ENCODE results near the gene RAVER1. TPM values are rescaled to one million over a fixed set of nuclear protein-coding genes. Genes with fewer than 3 reads are reported as not detected.
A peak's percentile ranks its signal among the peaks of the same experiment; 100 is the strongest.

Gene RAVER1
- total and polyA plus RNA-seq, 2 donors (not counting 1 experiment from before 2014, with no cell fraction given) = 2.3 to 5.6 TPM

GRCh38 chr19:10315335-10316214 lies 17.8 kb downstream of the RAVER1 start, which contains the start of gene FDX2:
TSS of gene FDX2 (minus strand) at chr19:10316015. CDS start at chr19:10315996, 19 bp downstream.
- no peaks in the 10 kb centered on the region for H3K27me3 ChIP-seq (ENCODE audit: control insufficient read depth, insufficient read depth, low read length)
- no peak for TF ChIP-seq CTCF (conservative IDR thresholded peaks at IDR 0.05 in 1 of 2, IDR thresholded peaks at IDR 0.05 in 1 of 2; ENCODE audit: low read depth in 1 of 2, low read length in 2 of 2)
- H4K20me1 ChIP-seq (ENCODE audit: control insufficient read depth, extremely low read depth, insufficient read depth, low read length) = no peaks in the 10 kb centered on the region
- peak within 1 kb of the TSS; percentile 40 for H3K27ac ChIP-seq (ENCODE audit: insufficient read depth, low read length)
- peak within 1 kb of the TSS; percentile 75 for H3K9ac ChIP-seq (ENCODE audit: insufficient read depth, low read length)
- H3K4me3 ChIP-seq (replicated peaks in 1 of 4; ENCODE audit: control extremely low read depth in 1 of 4, insufficient read depth in 1 of 4, low read depth in 3 of 4, low read length in 4 of 4) = peak within 1 kb of the TSS; percentile 81 to 93 (median 82)
- H3K36me3 ChIP-seq (ENCODE audit: control insufficient read depth, insufficient read depth, low read length) = peaks cover 17% of the 10 kb centered on the region
- peak within 1 kb of the TSS; percentile 99 for H2AFZ ChIP-seq (ENCODE audit: low read length)
- H3K79me2 ChIP-seq (ENCODE audit: control insufficient read depth, insufficient read depth, low read length) = no peaks in the 10 kb centered on the region
- peak within 1 kb of the TSS; percentile 65 for H3K4me2 ChIP-seq (ENCODE audit: extremely low read depth, insufficient read depth, low read length)
- no peaks in the 10 kb centered on the region for H3K4me1 ChIP-seq (ENCODE audit: control insufficient read depth, extremely low read depth, insufficient read depth, low read length)
- DNase-seq (ENCODE audit: low read depth in 2 of 2) = peak; percentile 64 to 72
- H3K9me3 ChIP-seq (ENCODE audit: control insufficient read depth, insufficient read depth, low read depth, low read length) = no peaks in the 10 kb centered on the region

- H3K4me2 ChIP-seq (ENCODE audit: extremely low read depth, insufficient read depth, low read length) = no peak within 1 kb of the TSS
- peaks cover 3% of the 10 kb centered on the region for H3K4me1 ChIP-seq (ENCODE audit: control insufficient read depth, extremely low read depth, insufficient read depth, low read length)
- no peak for DNase-seq (ENCODE audit: low read depth in 2 of 2)
- TF ChIP-seq CTCF (conservative IDR thresholded peaks at IDR 0.05 in 1 of 2, IDR thresholded peaks at IDR 0.05 in 1 of 2; ENCODE audit: low read depth in 1 of 2, low read length in 2 of 2) (no peak), EZH2 (IDR thresholded peaks at IDR 0.05; ENCODE audit: low read length, missing control alignments) (no peak)
- no peak within 1 kb of the TSS for H3K9ac ChIP-seq (ENCODE audit: insufficient read depth, low read length)
- peaks cover 3% of the 10 kb centered on the region for H3K36me3 ChIP-seq (ENCODE audit: control insufficient read depth, insufficient read depth, low read length)
- no peaks in the 10 kb centered on the region for H3K9me3 ChIP-seq (ENCODE audit: control insufficient read depth, insufficient read depth, low read depth, low read length)
- H3K27me3 ChIP-seq (ENCODE audit: control insufficient read depth, insufficient read depth, low read length) = no peaks in the 10 kb centered on the region
- H2AFZ ChIP-seq (ENCODE audit: low read length) = no peak within 1 kb of the TSS
- no peaks in the 10 kb centered on the region for H3K79me2 ChIP-seq (ENCODE audit: control insufficient read depth, insufficient read depth, low read length)
- no peaks in the 10 kb centered on the region for H4K20me1 ChIP-seq (ENCODE audit: control insufficient read depth, extremely low read depth, insufficient read depth, low read length)
- no peak within 1 kb of the TSS for H3K27ac ChIP-seq (ENCODE audit: insufficient read depth, low read length)
- H3K4me3 ChIP-seq (replicated peaks in 1 of 4; ENCODE audit: control extremely low read depth in 1 of 4, insufficient read depth in 1 of 4, low read depth in 3 of 4, low read length in 4 of 4) = no peak within 1 kb of the TSS
These were observed 23.9 kb downstream of the RAVER1 start, which contains the start of gene ZGLP1 for GRCh38 chr19:10309423-10309822. TSS of gene ZGLP1 (minus strand) at chr19:10309815.

- no peak overlapping the region for H2AFZ ChIP-seq (ENCODE audit: low read length)
- TF ChIP-seq EZH2 (IDR thresholded peaks at IDR 0.05; ENCODE audit: low read length, missing control alignments) = no peak
- no peak for TF ChIP-seq CTCF (conservative IDR thresholded peaks at IDR 0.05 in 1 of 2, IDR thresholded peaks at IDR 0.05 in 1 of 2; ENCODE audit: low read depth in 1 of 2, low read length in 2 of 2)
These were observed 27.0 kb downstream of the RAVER1 start for GRCh38 chr19:10306327-10306726.

More at GRCh38 chr19:10306327-10306726, 27.0 kb downstream of the RAVER1 start:
- DNase-seq (ENCODE audit: low read depth in 2 of 2) = no peak
- H3K36me3 ChIP-seq (ENCODE audit: control insufficient read depth, insufficient read depth, low read length) = peaks cover 3% of the 10 kb centered on the region
- H3K9me3 ChIP-seq (ENCODE audit: control insufficient read depth, insufficient read depth, low read depth, low read length) = no peaks in the 10 kb centered on the region
- no peaks in the 10 kb centered on the region for H3K79me2 ChIP-seq (ENCODE audit: control insufficient read depth, insufficient read depth, low read length)
- no peaks in the 10 kb centered on the region for H4K20me1 ChIP-seq (ENCODE audit: control insufficient read depth, extremely low read depth, insufficient read depth, low read length)
- H3K27me3 ChIP-seq (ENCODE audit: control insufficient read depth, insufficient read depth, low read length) = no peaks in the 10 kb centered on the region
- no peak overlapping the region for H3K4me3 ChIP-seq (replicated peaks in 1 of 4; ENCODE audit: control extremely low read depth in 1 of 4, insufficient read depth in 1 of 4, low read depth in 3 of 4, low read length in 4 of 4)
- no peak overlapping the region for H3K4me2 ChIP-seq (ENCODE audit: extremely low read depth, insufficient read depth, low read length)
- no peak overlapping the region for H3K27ac ChIP-seq (ENCODE audit: insufficient read depth, low read length)
- H3K9ac ChIP-seq (ENCODE audit: insufficient read depth, low read length) = no peak overlapping the region
- peaks cover 3% of the 10 kb centered on the region for H3K4me1 ChIP-seq (ENCODE audit: control insufficient read depth, extremely low read depth, insufficient read depth, low read length)
